Measurements from ENCODE around the gene TMCC3. TPM values are rescaled to one million over a fixed set of nuclear protein-coding genes. Genes with fewer than 3 reads are reported as not detected.

The TMCC3 gene
- polyA plus RNA-seq, 1 donor (not counting 4 experiments of a cell fraction or from before 2014, with no cell fraction given), result 18.9 TPM

DNA sequence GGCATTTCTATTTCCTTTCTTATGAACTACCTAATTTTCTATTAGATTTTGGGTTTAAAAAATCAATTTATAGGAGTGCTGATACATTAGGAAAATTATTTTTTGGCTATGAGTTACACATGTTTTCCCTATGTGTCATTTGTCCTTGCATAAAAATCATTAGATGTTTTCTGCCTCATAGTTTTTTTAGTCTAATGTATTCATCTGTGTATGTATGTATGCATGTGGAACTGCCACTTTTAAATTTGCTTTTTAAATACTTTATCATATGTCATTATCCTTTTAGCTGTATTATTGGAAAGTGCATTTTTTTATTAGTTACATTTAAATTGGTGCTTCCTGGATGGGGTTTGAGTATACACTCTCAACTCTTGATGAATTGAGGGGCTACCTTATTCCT lies 112.0 kb downstream of the TMCC3 start:
- H3K36me3 ChIP-seq (ENCODE audit: control insufficient read depth in 2 of 2, extremely low read depth in 1 of 2, insufficient read depth in 2 of 2, low read length in 2 of 2), result no peaks in the 10 kb centered on the region
- dilution Hi-C loops (cut with MboI; ENCODE audit: extremely low pct_ligation_motif_present, low sequenced_read_pairs), result no loop called here
- no peak overlapping the region for H3K27ac ChIP-seq (ENCODE audit: control insufficient read depth, insufficient read depth, low read length)
- no peak overlapping the region for H3K4me3 ChIP-seq (ENCODE audit: control insufficient read depth in 2 of 3, extremely low read depth in 1 of 3, insufficient read depth in 2 of 3, low read depth in 1 of 3, low read length in 3 of 3)
- peaks cover 2% of the 10 kb centered on the region for H3K4me1 ChIP-seq (ENCODE audit: control insufficient read depth, extremely low read depth, insufficient read depth, low read length)
- no peak for DNase-seq (ENCODE audit: low read depth, low spot score)
- no peak overlapping the region for H2AFZ ChIP-seq (ENCODE audit: control insufficient read depth, low read length)
- no peak for FAIRE-seq
- H3K79me2 ChIP-seq (ENCODE audit: control insufficient read depth, insufficient read depth, low read length), result no peaks in the 10 kb centered on the region
- H3K9ac ChIP-seq (ENCODE audit: control insufficient read depth, extremely low read depth, insufficient read depth, low read length), result no peak overlapping the region
- H3K9me3 ChIP-seq (ENCODE audit: control insufficient read depth, low read depth, low read length), result no peaks in the 10 kb centered on the region
- no peaks in the 10 kb centered on the region for H3K9me1 ChIP-seq (ENCODE audit: control insufficient read depth, extremely low read depth, insufficient read depth, low read length)
- TF ChIP-seq EZH2 (IDR thresholded peaks at IDR 0.05; ENCODE audit: low read length), result no peak
- H4K20me1 ChIP-seq (ENCODE audit: control insufficient read depth, extremely low read depth, insufficient read depth, low read length), result no peaks in the 10 kb centered on the region
- no peaks in the 10 kb centered on the region for H3K27me3 ChIP-seq (ENCODE audit: control insufficient read depth, extremely low read depth, insufficient read depth, low read length)
- no peak overlapping the region for H3K4me2 ChIP-seq (ENCODE audit: control insufficient read depth, extremely low read depth, insufficient read depth, low read depth, low read length)

DNA sequence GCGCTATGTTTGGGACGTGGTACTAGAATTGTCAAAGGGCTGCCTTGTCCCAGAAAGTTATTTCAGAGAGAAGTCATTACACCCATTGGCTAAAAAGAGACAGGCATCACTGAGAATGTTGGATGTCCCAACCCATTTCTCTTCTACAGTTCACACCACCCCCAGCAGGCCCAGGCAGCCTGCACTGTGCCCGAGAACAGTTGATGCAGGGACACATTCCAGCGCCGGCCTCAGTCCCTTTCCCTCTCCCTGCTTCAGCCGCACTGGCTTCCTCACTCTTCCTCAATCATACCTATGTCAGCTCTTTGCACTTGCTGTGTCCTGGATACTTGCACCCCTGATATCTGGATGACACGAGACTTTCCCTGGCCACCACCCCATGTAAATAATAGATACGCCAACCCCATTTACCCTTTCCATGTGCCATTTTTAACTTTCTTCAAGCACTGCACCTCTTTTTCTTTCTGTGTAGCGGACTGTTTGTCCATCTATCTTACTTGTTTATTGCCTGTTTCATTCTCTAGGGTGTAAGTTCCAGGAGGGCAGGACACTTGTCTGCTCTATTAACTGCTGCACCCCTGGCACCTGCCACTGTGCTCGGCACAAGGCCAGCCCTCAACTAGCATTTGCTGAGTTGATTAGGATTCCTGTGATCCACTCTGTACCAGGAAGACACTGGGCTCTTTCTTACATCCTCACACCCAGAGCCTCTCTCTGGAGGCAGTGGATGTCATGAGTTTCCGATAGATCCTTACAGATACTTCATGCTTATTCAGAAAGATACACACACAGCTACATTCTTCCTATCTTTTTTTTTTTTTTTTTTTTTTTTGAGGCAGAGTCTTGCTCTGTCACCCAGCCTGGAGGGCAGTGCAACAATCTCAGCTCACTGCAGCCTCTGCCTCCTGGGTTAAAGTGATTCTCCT lies 114.1 kb downstream of the TMCC3 start:
- dilution Hi-C loops (cut with MboI; ENCODE audit: extremely low pct_ligation_motif_present, low sequenced_read_pairs), result no loop called here
- Histone ChIP-seq H3K79me2 (ENCODE audit: control insufficient read depth, insufficient read depth, low read length) (no peaks in the 10 kb centered on the region), H3K9me1 (ENCODE audit: control insufficient read depth, extremely low read depth, insufficient read depth, low read length) (no peaks in the 10 kb centered on the region), H4K20me1 (ENCODE audit: control insufficient read depth, extremely low read depth, insufficient read depth, low read length) (no peaks in the 10 kb centered on the region), H3K27ac (ENCODE audit: control insufficient read depth, insufficient read depth, low read length) (no peak overlapping the region), H2AFZ (ENCODE audit: control insufficient read depth, low read length) (no peak overlapping the region), H3K9me3 (ENCODE audit: control insufficient read depth, low read depth, low read length) (no peaks in the 10 kb centered on the region), H3K4me3 (ENCODE audit: control insufficient read depth in 2 of 3, extremely low read depth in 1 of 3, insufficient read depth in 2 of 3, low read depth in 1 of 3, low read length in 3 of 3) (no peak overlapping the region), H3K4me1 (ENCODE audit: control insufficient read depth, extremely low read depth, insufficient read depth, low read length) (no peaks in the 10 kb centered on the region), H3K9ac (ENCODE audit: control insufficient read depth, extremely low read depth, insufficient read depth, low read length) (no peak overlapping the region), H3K4me2 (ENCODE audit: control insufficient read depth, extremely low read depth, insufficient read depth, low read depth, low read length) (no peak overlapping the region), H3K36me3 (ENCODE audit: control insufficient read depth in 2 of 2, extremely low read depth in 1 of 2, insufficient read depth in 2 of 2, low read length in 2 of 2) (no peaks in the 10 kb centered on the region), H3K27me3 (ENCODE audit: control insufficient read depth, extremely low read depth, insufficient read depth, low read length) (no peaks in the 10 kb centered on the region)
- no peak for DNase-seq (ENCODE audit: low read depth, low spot score)
- TF ChIP-seq EZH2 (IDR thresholded peaks at IDR 0.05; ENCODE audit: low read length), result no peak
- TF ChIP-seq, protein P1, sequence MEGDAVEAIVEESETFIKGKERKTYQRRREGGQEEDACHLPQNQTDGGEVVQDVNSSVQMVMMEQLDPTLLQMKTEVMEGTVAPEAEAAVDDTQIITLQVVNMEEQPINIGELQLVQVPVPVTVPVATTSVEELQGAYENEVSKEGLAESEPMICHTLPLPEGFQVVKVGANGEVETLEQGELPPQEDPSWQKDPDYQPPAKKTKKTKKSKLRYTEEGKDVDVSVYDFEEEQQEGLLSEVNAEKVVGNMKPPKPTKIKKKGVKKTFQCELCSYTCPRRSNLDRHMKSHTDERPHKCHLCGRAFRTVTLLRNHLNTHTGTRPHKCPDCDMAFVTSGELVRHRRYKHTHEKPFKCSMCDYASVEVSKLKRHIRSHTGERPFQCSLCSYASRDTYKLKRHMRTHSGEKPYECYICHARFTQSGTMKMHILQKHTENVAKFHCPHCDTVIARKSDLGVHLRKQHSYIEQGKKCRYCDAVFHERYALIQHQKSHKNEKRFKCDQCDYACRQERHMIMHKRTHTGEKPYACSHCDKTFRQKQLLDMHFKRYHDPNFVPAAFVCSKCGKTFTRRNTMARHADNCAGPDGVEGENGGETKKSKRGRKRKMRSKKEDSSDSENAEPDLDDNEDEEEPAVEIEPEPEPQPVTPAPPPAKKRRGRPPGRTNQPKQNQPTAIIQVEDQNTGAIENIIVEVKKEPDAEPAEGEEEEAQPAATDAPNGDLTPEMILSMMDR (optimal IDR thresholded peaks at IDR 0.05 in 1 of 3, IDR thresholded peaks at IDR 0.05 in 1 of 3, conservative IDR thresholded peaks at IDR 0.05 in 1 of 3; ENCODE audit: extremely low read depth in 1 of 3, insufficient read depth in 2 of 3, low read length in 3 of 3), result no peak
- FAIRE-seq, result no peak

All from keratinocyte (primary cell).